Right lobe of liver (tissue), 4 donors: ENCODE data around the gene AEBP1.

Experiments
- POLR2A ChIP-seq: fragments of 450-650 bp; IDR thresholded peaks from one replicate; pipeline ENCODE4 v1.6.1; 2017; ENCODE audit warnings: antibody characterized with exemption, mild to moderate bottlenecking
- TF ChIP-seq, protein P1 (sequence below), 4 donors: fragments of 200-600 bp in 3 of 4; fragments of 450-650 bp in 1 of 4; IDR thresholded peaks; one replicate each; pipeline versions ENCODE4 v1.5.1 to v1.8.0; 2016 to 2022; ENCODE audit warnings: antibody characterized with exemption in 4 of 4, mild to moderate bottlenecking in 2 of 4
- donor health status: DM: no; HTN: no; CAD: no.
- donor health status: DM: no; HTN: no; CAD: no.
- donor health status: DM: no; HTN: yes; CAD: no.

GRCh38 chr7:44113764-44114354, 9.7 kb downstream of the AEBP1 start:
- TF ChIP-seq, protein P1, sequence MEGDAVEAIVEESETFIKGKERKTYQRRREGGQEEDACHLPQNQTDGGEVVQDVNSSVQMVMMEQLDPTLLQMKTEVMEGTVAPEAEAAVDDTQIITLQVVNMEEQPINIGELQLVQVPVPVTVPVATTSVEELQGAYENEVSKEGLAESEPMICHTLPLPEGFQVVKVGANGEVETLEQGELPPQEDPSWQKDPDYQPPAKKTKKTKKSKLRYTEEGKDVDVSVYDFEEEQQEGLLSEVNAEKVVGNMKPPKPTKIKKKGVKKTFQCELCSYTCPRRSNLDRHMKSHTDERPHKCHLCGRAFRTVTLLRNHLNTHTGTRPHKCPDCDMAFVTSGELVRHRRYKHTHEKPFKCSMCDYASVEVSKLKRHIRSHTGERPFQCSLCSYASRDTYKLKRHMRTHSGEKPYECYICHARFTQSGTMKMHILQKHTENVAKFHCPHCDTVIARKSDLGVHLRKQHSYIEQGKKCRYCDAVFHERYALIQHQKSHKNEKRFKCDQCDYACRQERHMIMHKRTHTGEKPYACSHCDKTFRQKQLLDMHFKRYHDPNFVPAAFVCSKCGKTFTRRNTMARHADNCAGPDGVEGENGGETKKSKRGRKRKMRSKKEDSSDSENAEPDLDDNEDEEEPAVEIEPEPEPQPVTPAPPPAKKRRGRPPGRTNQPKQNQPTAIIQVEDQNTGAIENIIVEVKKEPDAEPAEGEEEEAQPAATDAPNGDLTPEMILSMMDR (IDR thresholded peaks at IDR 0.05), result no peak
- TF ChIP-seq POLR2A, result no peak
